Measurements from ENCODE around the gene PLA2G4C. TPM values are rescaled to one million over a fixed set of nuclear protein-coding genes. Genes with fewer than 3 reads are reported as not detected.

PLA2G4C gene
- total RNA-seq: 10 to 100 TPM; 16.7 to 35.2 TPM

DNA sequence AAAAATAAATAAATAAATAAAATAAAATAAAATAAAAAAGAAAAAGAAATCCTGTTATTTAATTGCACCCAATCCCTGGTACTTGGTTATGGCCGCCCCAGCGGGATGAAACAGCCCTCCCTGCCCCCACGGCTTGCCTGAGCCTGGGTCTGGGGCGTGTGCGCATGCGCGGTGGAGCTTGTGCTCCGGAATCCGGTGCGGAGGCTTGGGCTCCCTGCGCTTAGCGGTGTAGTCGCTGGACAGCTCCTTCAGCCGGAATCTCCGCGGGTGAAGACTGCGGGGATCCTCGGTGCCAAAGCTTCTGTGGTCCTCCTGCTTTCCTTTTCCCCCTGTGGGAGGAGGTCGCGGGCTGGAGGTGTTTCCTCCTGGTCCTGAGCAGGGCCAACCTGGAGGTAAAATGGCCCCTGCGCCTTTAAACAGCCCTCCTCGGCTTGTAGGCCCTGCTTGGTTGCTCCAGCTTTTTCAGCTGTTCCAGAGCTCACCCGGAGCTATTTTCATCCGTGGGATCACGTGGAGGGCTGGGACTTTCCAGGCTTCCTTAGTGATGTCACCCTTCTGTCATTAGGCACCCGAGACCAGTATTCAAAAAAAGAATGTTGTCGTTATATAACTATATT is at the start of gene PLA2G4C:
Gene PLA2G4C, minus strand, starts transcription at position 468 of the 617 bp plus-strand sequence. CDS start 4,288 bp downstream, outside the sequence.
- peak; percentile 79 to 82 for ATAC-seq
- peak; percentile 81 to 84 for DNase-seq (ENCODE audit: low spot score in 2 of 2)
- no peaks in the 10 kb centered on the region for H3K9me3 Mint-ChIP-seq
- no peaks in the 10 kb centered on the region for H3K36me3 Mint-ChIP-seq
- peak within 1 kb of the TSS; percentile 96 to 98 for H3K27ac Mint-ChIP-seq

DNA sequence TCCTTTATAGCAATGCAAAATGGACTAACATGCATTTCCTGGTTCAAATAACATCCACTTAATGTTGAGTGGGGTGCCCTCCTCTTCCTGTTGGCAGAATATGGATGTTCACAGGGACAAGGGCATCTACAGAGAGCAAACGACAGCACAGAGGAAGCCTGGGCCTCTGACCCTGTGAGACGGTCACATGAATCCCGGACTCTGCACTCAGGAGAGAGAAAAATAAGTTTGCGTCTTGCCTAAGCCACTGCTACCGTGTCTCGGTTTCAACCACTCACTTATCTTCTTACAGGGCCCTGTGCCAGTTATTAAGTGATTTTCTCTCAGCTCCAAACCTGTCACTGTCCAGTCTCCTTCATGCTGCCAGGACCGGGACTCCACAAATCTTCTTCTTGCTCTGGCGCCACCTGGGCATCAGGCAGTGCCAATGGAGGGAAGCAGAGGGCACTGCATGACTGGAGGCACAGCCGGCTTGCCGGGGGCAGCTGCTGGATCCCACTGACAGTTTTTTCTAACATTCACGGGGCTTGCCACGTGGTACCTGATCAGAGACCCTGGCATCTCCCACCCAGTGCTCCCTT is 47.7 kb upstream of the PLA2G4C start:
- no peak for DNase-seq (ENCODE audit: low spot score in 2 of 2)
- no peak for ATAC-seq
- peak overlapping the region in 1 of 2 donors; percentile 46 for H3K27ac Mint-ChIP-seq
- peaks cover 23 to 33% of the 10 kb centered on the region in 2 donors for H3K36me3 Mint-ChIP-seq
- H3K9me3 Mint-ChIP-seq: no peaks in the 10 kb centered on the region

DNA sequence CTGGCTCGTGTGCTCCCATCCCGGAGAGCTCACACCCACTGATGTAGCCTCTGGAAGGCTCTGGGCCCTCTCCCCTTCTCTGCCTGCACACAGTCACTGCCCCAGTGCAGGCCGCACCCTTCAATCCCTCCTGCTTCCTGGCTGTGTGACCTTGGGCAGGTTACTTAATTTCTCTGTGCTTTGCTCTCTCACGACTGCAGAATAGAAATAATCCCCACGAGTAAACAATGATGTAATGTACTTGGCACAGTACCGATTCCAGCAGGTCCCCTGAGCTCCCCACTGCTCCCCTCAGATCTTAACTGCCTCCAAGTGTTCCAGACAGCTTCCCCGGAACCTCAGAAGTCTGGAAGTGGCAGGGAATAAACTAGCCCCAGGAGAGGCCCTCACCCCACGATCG is 43.4 kb upstream of the PLA2G4C start:
- ATAC-seq: peak in 1 of 2 donors; percentile 32
- H3K36me3 Mint-ChIP-seq: peaks cover 23 to 25% of the 10 kb centered on the region in 2 donors
- H3K9me3 Mint-ChIP-seq: no peaks in the 10 kb centered on the region
- peak overlapping the region in 1 of 2 donors; percentile 73 for H3K27ac Mint-ChIP-seq
- no peak for DNase-seq (ENCODE audit: low spot score in 2 of 2)

GRCh38 chr19:48152551-48152950 is 41.9 kb upstream of the PLA2G4C start:
- peak in 1 of 2 donors; percentile 68 for DNase-seq (ENCODE audit: low spot score in 2 of 2)
- H3K9me3 Mint-ChIP-seq: no peaks in the 10 kb centered on the region
- H3K36me3 Mint-ChIP-seq: peaks cover 13 to 18% of the 10 kb centered on the region in 2 donors
- H3K27ac Mint-ChIP-seq: no peak overlapping the region
- peak in 1 of 2 donors; percentile 48 for ATAC-seq

- DNase-seq (ENCODE audit: low spot score in 2 of 2) (no peak), ATAC-seq (no peak)
- Mint-ChIP-seq H3K9me3 (no peaks in the 10 kb centered on the region), H3K27ac (peak overlapping the region in 1 of 2 donors; percentile 8), H3K36me3 (peaks cover 13 to 22% of the 10 kb centered on the region in 2 donors)
Measured at GRCh38 chr19:48149430-48149829, 38.8 kb upstream of the PLA2G4C start.

DNA sequence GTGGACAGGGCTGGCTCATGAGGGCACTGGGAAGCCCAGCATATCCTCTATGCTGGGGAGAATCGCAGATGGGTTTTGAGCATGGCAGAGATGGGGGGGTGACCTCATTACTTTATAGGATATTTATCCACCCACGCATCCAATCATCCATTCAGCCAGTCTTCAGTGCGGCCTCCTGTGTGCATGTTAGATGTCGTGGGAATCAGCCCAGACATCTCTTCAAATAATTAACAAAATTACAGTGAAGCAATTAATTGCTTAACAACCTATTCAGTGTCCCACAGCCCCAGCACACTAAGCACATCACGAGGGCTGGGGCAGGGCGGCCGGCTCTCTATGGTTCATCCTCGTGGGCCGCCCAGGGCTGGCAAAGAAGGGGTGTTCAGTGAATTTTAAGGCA is 38.0 kb upstream of the PLA2G4C start:
- ATAC-seq: no peak
- Mint-ChIP-seq H3K9me3 (no peaks in the 10 kb centered on the region), H3K27ac (no peak overlapping the region), H3K36me3 (peaks cover 20 to 28% of the 10 kb centered on the region in 2 donors)
- no peak for DNase-seq (ENCODE audit: low spot score in 2 of 2)

GRCh38 chr19:48147597-48148175 is 37.1 kb upstream of the PLA2G4C start:
- no peak for DNase-seq (ENCODE audit: low spot score in 2 of 2)
- Mint-ChIP-seq H3K36me3 (peaks cover 28 to 30% of the 10 kb centered on the region in 2 donors), H3K9me3 (no peaks in the 10 kb centered on the region), H3K27ac (peak overlapping the region in 1 of 2 donors; percentile 68)
- peak; percentile 16 to 17 for ATAC-seq

DNA sequence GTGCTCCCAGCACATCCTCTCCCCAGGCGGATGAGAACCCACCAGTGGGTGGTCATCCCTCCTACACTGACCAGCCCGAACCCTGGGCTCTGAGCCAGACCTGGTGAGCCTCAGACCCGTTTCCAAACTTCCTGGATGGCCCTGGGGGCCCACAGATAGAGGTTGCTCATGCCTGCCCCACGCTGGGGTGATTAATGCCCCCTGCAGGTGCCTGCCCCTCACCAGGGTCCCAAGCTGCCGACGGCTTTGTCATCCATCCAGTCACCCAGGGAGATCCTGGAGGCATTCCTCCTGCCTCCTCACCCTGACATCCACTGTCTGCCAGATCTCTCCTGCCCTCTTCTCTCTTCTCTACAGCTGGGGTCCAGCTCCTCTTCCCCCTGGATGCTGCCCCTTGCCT is 28.4 kb upstream of the PLA2G4C start:
- Mint-ChIP-seq H3K27ac (peak overlapping the region in 1 of 2 donors; percentile 25), H3K9me3 (no peaks in the 10 kb centered on the region), H3K36me3 (peaks cover 16 to 23% of the 10 kb centered on the region in 2 donors)
- no peak for ATAC-seq
- no peak for DNase-seq (ENCODE audit: low spot score in 2 of 2)

DNA sequence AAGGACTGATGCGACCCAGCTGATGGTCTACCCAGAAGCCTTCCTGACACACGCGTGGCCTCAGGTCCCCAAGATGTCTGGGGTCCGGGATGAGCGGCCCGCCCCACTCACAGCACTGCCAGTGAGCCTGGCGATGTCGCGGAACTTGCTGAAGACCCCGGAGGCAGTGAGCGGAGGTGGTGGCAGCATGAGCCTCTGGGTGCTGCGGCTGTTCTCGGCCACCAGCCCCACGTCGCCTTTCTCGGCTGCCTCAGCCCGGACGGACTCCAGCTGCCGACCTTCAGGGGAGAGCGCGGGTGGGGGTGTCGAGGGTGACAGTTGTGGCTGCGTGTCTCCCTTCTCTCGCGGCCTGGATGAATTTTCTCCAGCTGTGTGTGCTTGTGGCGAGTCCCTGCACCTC is 26.8 kb upstream of the PLA2G4C start:
- H3K36me3 Mint-ChIP-seq: peaks cover 0 to 16% of the 10 kb centered on the region in 2 donors
- ATAC-seq: no peak
- no peaks in the 10 kb centered on the region for H3K9me3 Mint-ChIP-seq
- H3K27ac Mint-ChIP-seq: no peak overlapping the region
- DNase-seq (ENCODE audit: low spot score in 2 of 2): no peak

GRCh38 chr19:48136547-48136946 is 25.9 kb upstream of the PLA2G4C start:
- Mint-ChIP-seq H3K27ac (no peak overlapping the region), H3K9me3 (no peaks in the 10 kb centered on the region), H3K36me3 (peaks cover 8 to 22% of the 10 kb centered on the region in 2 donors)
- DNase-seq (ENCODE audit: low spot score in 2 of 2) (no peak), ATAC-seq (no peak)

DNA sequence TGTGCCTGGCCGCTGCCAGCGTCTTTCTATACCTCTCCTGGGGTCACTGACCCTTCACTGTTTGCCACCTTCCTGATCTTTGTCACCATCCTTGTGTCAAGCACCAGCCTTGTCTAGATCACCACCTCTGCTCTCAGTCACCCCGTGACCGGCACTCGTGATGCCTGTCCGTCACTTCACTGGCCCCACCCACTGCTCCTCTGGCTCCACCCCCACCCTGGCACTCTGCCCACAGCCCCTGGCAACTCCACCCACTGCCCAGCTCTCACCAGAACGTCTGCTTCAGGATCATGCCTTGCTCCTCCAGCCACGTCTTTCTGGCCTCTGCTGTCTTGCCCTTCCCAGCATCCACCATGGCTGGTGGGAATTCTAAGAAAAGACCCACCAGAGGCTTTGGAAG is 24.8 kb upstream of the PLA2G4C start:
- peaks cover 16 to 28% of the 10 kb centered on the region in 2 donors for H3K36me3 Mint-ChIP-seq
- peak overlapping the region; percentile 65 to 74 for H3K27ac Mint-ChIP-seq
- ATAC-seq: peak in 1 of 2 donors; percentile 25
- DNase-seq (ENCODE audit: low spot score in 2 of 2): peak in 1 of 2 donors; percentile 21
- H3K9me3 Mint-ChIP-seq: no peaks in the 10 kb centered on the region

- Mint-ChIP-seq H3K27ac (no peak overlapping the region), H3K36me3 (peaks cover 27 to 30% of the 10 kb centered on the region in 2 donors), H3K9me3 (no peaks in the 10 kb centered on the region)
- no peak for ATAC-seq
- no peak for DNase-seq (ENCODE audit: low spot score in 2 of 2)
Measured at GRCh38 chr19:48133094-48133493, 22.5 kb upstream of the PLA2G4C start.

GRCh38 chr19:48127561-48127960 is 16.9 kb upstream of the PLA2G4C start:
- Mint-ChIP-seq H3K27ac (peak overlapping the region in 1 of 2 donors; percentile 68), H3K9me3 (no peaks in the 10 kb centered on the region), H3K36me3 (peaks cover 41 to 71% of the 10 kb centered on the region in 2 donors)
- no peak for ATAC-seq
- no peak for DNase-seq (ENCODE audit: low spot score in 2 of 2)

GRCh38 chr19:48123907-48124651 is 13.5 kb upstream of the PLA2G4C start:
- DNase-seq (ENCODE audit: low spot score in 2 of 2) (peak in 1 of 2 donors; percentile 52), ATAC-seq (peak; percentile 70 to 83)
- no peaks in the 10 kb centered on the region for H3K9me3 Mint-ChIP-seq
- peaks cover 38 to 59% of the 10 kb centered on the region in 2 donors for H3K36me3 Mint-ChIP-seq
- peak overlapping the region; percentile 80 to 93 for H3K27ac Mint-ChIP-seq

DNA sequence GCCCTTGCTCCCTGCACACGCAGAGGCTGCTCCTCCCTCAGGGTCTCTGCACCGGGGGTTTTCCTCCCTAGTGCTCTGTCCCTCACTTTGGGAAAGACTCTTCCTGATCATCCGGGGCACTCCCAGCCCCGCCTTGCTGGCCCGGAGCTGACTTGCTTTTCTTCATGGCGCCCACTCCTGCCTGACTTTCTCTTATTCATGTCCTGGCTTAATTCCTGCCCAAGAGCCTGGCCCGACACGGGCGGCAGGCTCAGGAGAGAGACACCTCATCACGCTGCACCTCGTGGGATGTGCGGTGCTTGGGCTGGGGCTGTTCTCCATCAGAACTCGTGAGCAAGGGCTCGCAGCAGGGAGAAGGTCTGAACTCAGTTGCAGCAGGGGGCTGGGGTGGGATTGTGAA is 11.8 kb upstream of the PLA2G4C start:
- no peaks in the 10 kb centered on the region for H3K9me3 Mint-ChIP-seq
- peaks cover 24 to 49% of the 10 kb centered on the region in 2 donors for H3K36me3 Mint-ChIP-seq
- H3K27ac Mint-ChIP-seq: peak overlapping the region; percentile 80 to 97
- ATAC-seq: no peak
- DNase-seq (ENCODE audit: low spot score in 2 of 2): no peak

DNA sequence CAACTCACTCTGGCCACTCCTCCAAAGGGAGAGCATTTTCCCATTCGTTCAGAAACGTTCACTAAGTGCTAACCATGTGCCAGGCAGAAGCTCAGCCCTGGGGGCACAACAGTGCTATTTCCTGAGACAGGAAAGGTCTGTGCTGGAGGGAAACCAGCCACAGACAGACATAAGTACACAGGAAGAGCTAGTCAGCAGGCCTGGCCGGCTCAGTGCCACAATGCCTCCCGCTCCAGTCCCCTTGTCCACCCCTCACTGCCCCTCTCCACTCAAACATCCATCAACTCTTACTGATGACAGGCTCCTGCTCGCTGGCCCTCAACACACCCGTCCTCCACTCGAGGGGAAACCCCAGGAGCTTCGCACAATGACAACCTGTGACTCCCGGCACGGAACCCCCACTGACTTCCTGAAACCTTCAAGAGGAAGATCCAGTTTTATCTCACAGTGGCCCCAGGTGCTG is 11.3 kb upstream of the PLA2G4C start:
- no peak for DNase-seq (ENCODE audit: low spot score in 2 of 2)
- ATAC-seq: peak; percentile 36 to 47
- Mint-ChIP-seq H3K36me3 (peaks cover 21 to 45% of the 10 kb centered on the region in 2 donors), H3K9me3 (no peaks in the 10 kb centered on the region), H3K27ac (peak overlapping the region; percentile 80 to 97)

- DNase-seq (ENCODE audit: low spot score in 2 of 2): no peak
- no peak for ATAC-seq
- H3K9me3 Mint-ChIP-seq: no peaks in the 10 kb centered on the region
- H3K36me3 Mint-ChIP-seq: peaks cover 21 to 42% of the 10 kb centered on the region in 2 donors
- no peak overlapping the region for H3K27ac Mint-ChIP-seq
Measured at GRCh38 chr19:48121066-48121465, 10.4 kb upstream of the PLA2G4C start.

Measured in activated naive CD4-positive, alpha-beta T cell treated with anti-CD3 and anti-CD28 coated beads, Interleukin-2, amount 50 U/mL, for 72 hours (primary cell).